Immature natural killer cell (primary cell): ENCODE data around the gene MSRB3. TPM values are rescaled to one million over a fixed set of nuclear protein-coding genes. Genes with fewer than 3 reads are reported as not detected.

Source experiments
- DNase-seq, 3 donors: peaks; one replicate each; pipeline ENCODE4 v3.0.0; 2022; ENCODE audit warnings: mixed read lengths in 1 of 3
- H3K27ac Mint-ChIP-seq, 6 donors: one replicate each; pipeline ENCODE4 v1.8.0; 2020; ENCODE audit warnings: mixed read lengths in 6 of 6, mild to moderate bottlenecking in 5 of 6, inconsistent platforms in 4 of 6, moderate library complexity in 3 of 6
- H3K27me3 Mint-ChIP-seq, 3 donors: one replicate each; pipeline ENCODE4 v1.8.0; 2020 to 2021; ENCODE audit warnings: low read depth in 3 of 3, mild to moderate bottlenecking in 3 of 3, mixed read lengths in 3 of 3, moderate library complexity in 3 of 3, inconsistent platforms in 1 of 3
- H3K36me3 Mint-ChIP-seq, 3 donors: one replicate each; pipeline ENCODE4 v1.8.0; 2020; ENCODE audit warnings: mixed read lengths in 3 of 3, inconsistent platforms in 2 of 3, mild to moderate bottlenecking in 2 of 3
- H3K4me1 Mint-ChIP-seq, 2 donors: one replicate each; pipeline ENCODE4 v1.8.0; 2020; ENCODE audit warnings: inconsistent platforms in 2 of 2, mild to moderate bottlenecking in 2 of 2, mixed read lengths in 2 of 2, moderate library complexity in 1 of 2
- H3K4me3 Mint-ChIP-seq, 5 donors: one replicate each; pipeline ENCODE4 v1.8.0; 2020; ENCODE audit warnings: mild to moderate bottlenecking in 5 of 5, mixed read lengths in 5 of 5, inconsistent platforms in 3 of 5, moderate library complexity in 3 of 5
- H3K9me3 Mint-ChIP-seq, 6 donors: one replicate each; pipeline ENCODE4 v1.8.0; 2020; ENCODE audit warnings: mild to moderate bottlenecking in 6 of 6, mixed read lengths in 6 of 6, inconsistent platforms in 4 of 6, moderate library complexity in 3 of 6
- polyA plus RNA-seq, 3 donors: library from polyadenylated mRNA; unstranded; fragments of 300-500 nt; fragmentation: Illumina TruSeq; gene quantifications; one replicate each; pipeline ENCODE4 v1.2.3, GENCODE V29; 2021

MSRB3 gene
- polyA plus RNA-seq, 3 donors from 2014 or later, result 3.0 to 4.6 (median 3.2) TPM

- H3K9me3 Mint-ChIP-seq, result no peaks in the 10 kb centered on the region
- no peak overlapping the region for H3K4me3 Mint-ChIP-seq
- no peak overlapping the region for H3K27ac Mint-ChIP-seq
- H3K4me1 Mint-ChIP-seq, result peaks cover 26 to 34% of the 10 kb centered on the region in 2 donors
- H3K27me3 Mint-ChIP-seq, result peaks cover 13 to 17% (median 17%) of the 10 kb centered on the region in 3 donors
- DNase-seq, result no peak
- no peaks in the 10 kb centered on the region for H3K36me3 Mint-ChIP-seq
These were observed 218.1 kb downstream of the MSRB3 start for GRCh38 chr12:65496617-65497016.

DNA sequence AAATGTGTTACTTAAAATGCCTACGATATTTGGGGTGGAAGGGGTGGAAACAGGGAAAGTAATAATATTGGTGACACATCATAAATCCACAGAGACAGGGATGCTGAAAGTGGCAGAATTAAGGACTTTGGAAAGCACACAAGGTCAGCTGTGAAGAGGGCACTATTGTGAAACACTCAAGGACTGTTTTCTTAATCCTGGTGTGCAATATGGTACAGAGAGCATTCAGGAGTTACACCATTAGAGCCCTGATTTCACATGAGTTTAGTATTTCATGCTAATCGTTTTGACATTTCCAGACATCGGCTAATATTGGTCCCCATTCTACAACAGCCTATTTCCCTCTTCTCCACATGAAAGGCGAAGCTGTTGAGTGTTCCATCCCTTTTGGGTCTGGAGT lies 219.2 kb downstream of the MSRB3 start:
- Mint-ChIP-seq H3K36me3 (no peaks in the 10 kb centered on the region), H3K9me3 (no peaks in the 10 kb centered on the region), H3K4me1 (peaks cover 22 to 24% of the 10 kb centered on the region in 2 donors), H3K4me3 (no peak overlapping the region), H3K27ac (no peak overlapping the region), H3K27me3 (peaks cover 13 to 14% (median 13%) of the 10 kb centered on the region in 3 donors)
- DNase-seq, result no peak

GRCh38 chr12:65499167-65499566 lies 220.7 kb downstream of the MSRB3 start:
- H3K27ac Mint-ChIP-seq, result no peak overlapping the region
- H3K36me3 Mint-ChIP-seq, result no peaks in the 10 kb centered on the region
- no peak overlapping the region for H3K4me3 Mint-ChIP-seq
- H3K4me1 Mint-ChIP-seq, result peaks cover 9% of the 10 kb centered on the region in 2 donors
- no peaks in the 10 kb centered on the region for H3K9me3 Mint-ChIP-seq
- H3K27me3 Mint-ChIP-seq, result peaks cover 7 to 16% (median 13%) of the 10 kb centered on the region in 3 donors
- DNase-seq, result no peak

DNA sequence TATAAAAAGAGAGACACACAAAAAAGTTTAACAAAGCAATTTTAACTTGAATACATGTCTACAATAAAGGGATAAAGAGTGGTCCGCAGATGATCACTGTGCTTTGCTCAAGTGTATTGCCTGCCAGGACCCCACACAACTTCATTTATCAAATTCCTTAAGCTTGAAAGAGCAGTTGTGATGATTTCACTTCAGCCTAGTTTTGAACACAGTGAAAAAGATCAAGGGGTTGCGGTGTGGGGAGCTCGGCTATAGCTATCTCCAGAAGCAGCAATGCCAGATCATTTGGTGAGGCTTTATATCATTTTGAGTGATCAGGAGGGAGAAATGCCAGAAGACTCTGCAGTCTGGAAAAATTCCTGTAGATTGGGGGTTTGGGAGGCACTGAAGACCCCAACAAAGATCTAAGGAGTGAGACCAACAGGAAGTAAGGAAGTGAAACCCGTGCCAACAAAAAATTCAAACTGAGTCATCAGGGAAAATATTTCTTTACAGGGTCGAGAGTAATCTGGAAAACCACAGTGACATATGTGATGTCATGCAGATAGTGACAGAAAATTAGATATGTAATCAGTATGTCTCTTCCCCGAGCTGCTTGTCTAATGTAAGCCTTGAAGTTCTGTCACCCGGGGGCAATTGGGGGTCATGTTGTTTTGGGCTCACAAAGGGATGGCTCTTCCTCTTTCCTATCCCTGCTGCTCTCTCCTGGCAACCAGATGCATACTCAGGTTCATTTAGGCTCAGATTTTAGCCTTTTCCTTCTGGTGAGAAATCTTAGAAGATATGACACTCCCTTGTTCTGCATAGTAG lies 221.8 kb downstream of the MSRB3 start:
- peaks cover 4 to 19% (median 10%) of the 10 kb centered on the region in 3 donors for H3K27me3 Mint-ChIP-seq

GRCh38 chr12:65501093-65501621 lies 222.7 kb downstream of the MSRB3 start:
- Mint-ChIP-seq H3K4me1 (no peaks in the 10 kb centered on the region), H3K4me3 (no peak overlapping the region), H3K27me3 (peaks cover 3 to 15% (median 10%) of the 10 kb centered on the region in 3 donors), H3K9me3 (no peaks in the 10 kb centered on the region), H3K27ac (no peak overlapping the region), H3K36me3 (no peaks in the 10 kb centered on the region)
- DNase-seq, result no peak

More for the DNA sequence above, 221.8 kb downstream of the MSRB3 start:
- Mint-ChIP-seq H3K36me3 (no peaks in the 10 kb centered on the region), H3K9me3 (no peaks in the 10 kb centered on the region), H3K4me1 (peaks cover 0 to 2% of the 10 kb centered on the region in 2 donors), H3K27ac (no peak overlapping the region), H3K4me3 (no peak overlapping the region)
- DNase-seq, result no peak

DNA sequence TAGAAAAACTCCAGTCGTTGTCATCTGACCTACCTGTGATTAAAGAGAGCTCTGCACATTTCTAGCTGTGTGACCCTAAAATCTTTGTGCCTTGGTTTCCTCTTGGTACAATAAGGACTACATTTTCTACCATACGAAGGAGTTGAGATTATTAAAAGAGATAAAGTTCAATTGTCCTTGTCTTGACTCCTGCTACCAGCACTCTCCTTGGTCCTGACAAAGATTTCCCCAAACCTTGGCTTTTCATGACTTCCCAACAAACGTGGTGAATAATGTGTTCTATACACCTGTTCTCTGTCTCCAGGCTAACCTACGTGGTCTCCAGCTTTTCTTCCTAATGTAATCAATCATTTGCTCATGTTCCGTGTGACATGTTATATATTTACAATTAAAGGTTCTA lies 223.5 kb downstream of the MSRB3 start:
- H3K27me3 Mint-ChIP-seq, result peaks cover 0 to 15% (median 10%) of the 10 kb centered on the region in 3 donors
- H3K27ac Mint-ChIP-seq, result no peak overlapping the region
- no peaks in the 10 kb centered on the region for H3K36me3 Mint-ChIP-seq
- no peaks in the 10 kb centered on the region for H3K4me1 Mint-ChIP-seq
- DNase-seq, result no peak
- no peaks in the 10 kb centered on the region for H3K9me3 Mint-ChIP-seq
- H3K4me3 Mint-ChIP-seq, result no peak overlapping the region

DNA sequence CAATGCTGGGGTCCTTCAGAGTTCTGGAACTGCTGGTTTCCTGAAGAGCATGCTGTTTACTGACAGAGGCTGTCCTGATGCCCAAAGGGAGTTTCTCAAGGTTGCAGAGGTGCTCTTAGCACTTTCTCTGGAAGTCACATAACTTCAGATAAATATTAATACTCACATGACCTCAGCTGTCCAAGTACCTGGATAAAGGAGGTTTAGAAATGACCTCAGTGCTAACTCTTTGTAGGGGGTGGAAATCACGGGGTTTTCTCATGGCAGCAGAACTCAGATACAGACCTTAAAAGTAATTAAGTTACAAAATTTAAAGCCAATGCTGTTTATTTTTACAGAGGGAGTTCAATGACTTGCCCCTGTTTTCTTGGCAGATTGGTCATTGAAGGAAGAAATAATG lies 225.9 kb downstream of the MSRB3 start:
- Mint-ChIP-seq H3K27me3 (peaks cover 2 to 10% (median 5%) of the 10 kb centered on the region in 3 donors), H3K27ac (no peak overlapping the region), H3K4me1 (no peaks in the 10 kb centered on the region), H3K36me3 (no peaks in the 10 kb centered on the region), H3K9me3 (no peaks in the 10 kb centered on the region), H3K4me3 (no peak overlapping the region)
- no peak for DNase-seq

DNA sequence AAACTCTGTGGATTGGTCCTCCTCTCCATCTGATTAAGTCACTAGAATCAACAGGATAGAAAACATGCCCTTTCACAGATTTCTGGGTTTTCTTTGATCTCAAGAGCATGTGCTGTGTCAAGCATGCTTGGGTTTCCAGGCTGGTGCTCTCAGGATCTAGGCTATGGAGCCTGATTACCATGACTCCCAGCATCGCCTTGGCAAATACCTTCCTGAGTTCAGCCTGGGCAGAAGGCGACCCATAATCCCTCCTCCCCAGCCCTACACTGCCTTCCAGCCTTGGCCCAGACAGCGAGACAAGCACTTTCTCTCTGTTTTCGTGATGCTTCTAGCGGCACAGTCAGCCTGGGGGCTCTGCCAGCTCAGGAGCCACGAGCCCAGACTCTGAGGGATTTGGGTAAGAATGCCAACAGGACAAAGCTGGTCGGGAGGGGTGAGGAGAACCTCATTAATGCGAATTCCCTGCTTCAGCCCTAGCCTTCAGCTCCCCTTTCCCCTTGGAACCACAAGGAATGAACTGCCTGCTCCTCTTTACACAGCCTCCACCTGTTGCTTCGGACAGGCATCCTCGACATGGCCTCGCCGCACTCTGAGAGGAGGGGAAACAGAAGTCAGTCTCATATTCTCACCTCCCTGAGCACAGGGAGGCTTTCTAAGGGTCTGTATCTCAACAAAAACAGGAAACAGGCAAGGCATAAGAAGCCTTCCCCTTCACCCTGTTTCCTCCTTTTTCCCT lies 227.1 kb downstream of the MSRB3 start:
- no peaks in the 10 kb centered on the region for H3K36me3 Mint-ChIP-seq
- H3K27me3 Mint-ChIP-seq, result peaks cover 2 to 10% (median 2%) of the 10 kb centered on the region in 3 donors
- H3K27ac Mint-ChIP-seq, result no peak overlapping the region
- no peaks in the 10 kb centered on the region for H3K9me3 Mint-ChIP-seq
- no peak for DNase-seq
- no peak overlapping the region for H3K4me3 Mint-ChIP-seq
- H3K4me1 Mint-ChIP-seq, result no peaks in the 10 kb centered on the region

GRCh38 chr12:65508276-65509035 lies 230.0 kb downstream of the MSRB3 start:
- no peaks in the 10 kb centered on the region for H3K4me1 Mint-ChIP-seq
- no peak overlapping the region for H3K4me3 Mint-ChIP-seq
- H3K27ac Mint-ChIP-seq, result no peak overlapping the region
- no peak for DNase-seq
- peaks cover 2 to 3% (median 2%) of the 10 kb centered on the region in 3 donors for H3K27me3 Mint-ChIP-seq
- H3K9me3 Mint-ChIP-seq, result no peaks in the 10 kb centered on the region
- H3K36me3 Mint-ChIP-seq, result no peaks in the 10 kb centered on the region

GRCh38 chr12:65510007-65510406 lies 231.5 kb downstream of the MSRB3 start:
- no peaks in the 10 kb centered on the region for H3K36me3 Mint-ChIP-seq
- H3K4me3 Mint-ChIP-seq, result no peak overlapping the region
- H3K27me3 Mint-ChIP-seq, result peaks cover 1 to 2% (median 2%) of the 10 kb centered on the region in 3 donors
- H3K9me3 Mint-ChIP-seq, result no peaks in the 10 kb centered on the region
- no peak for DNase-seq
- no peaks in the 10 kb centered on the region for H3K4me1 Mint-ChIP-seq
- H3K27ac Mint-ChIP-seq, result no peak overlapping the region

DNA sequence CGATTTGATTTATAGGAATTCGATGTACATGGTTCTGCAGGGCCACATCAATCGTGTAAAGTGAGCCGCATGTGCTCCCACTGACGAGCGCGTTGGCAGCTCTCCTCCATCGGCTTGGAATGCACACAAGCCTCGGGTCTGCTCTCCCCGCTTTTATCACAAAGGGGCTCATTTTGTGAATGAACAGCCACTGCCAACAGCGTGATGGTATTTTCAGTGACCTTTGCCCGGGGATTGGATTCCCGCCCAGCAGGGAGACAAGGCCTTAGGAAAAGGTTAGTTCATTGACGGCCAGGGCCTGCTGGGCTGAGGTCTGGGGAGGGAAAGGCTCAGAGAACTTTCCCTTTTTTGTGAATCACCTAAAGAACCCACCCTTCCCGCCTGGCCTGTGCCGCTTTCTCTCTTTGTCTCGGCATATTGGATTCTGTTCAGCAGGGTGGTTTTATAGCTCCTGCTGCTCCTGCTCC lies 232.1 kb downstream of the MSRB3 start:
- no peak for DNase-seq
- H3K36me3 Mint-ChIP-seq, result no peaks in the 10 kb centered on the region
- H3K9me3 Mint-ChIP-seq, result no peaks in the 10 kb centered on the region
- H3K27me3 Mint-ChIP-seq, result peaks cover 0 to 2% (median 2%) of the 10 kb centered on the region in 3 donors
- H3K27ac Mint-ChIP-seq, result no peak overlapping the region
- no peaks in the 10 kb centered on the region for H3K4me1 Mint-ChIP-seq
- H3K4me3 Mint-ChIP-seq, result no peak overlapping the region

DNA sequence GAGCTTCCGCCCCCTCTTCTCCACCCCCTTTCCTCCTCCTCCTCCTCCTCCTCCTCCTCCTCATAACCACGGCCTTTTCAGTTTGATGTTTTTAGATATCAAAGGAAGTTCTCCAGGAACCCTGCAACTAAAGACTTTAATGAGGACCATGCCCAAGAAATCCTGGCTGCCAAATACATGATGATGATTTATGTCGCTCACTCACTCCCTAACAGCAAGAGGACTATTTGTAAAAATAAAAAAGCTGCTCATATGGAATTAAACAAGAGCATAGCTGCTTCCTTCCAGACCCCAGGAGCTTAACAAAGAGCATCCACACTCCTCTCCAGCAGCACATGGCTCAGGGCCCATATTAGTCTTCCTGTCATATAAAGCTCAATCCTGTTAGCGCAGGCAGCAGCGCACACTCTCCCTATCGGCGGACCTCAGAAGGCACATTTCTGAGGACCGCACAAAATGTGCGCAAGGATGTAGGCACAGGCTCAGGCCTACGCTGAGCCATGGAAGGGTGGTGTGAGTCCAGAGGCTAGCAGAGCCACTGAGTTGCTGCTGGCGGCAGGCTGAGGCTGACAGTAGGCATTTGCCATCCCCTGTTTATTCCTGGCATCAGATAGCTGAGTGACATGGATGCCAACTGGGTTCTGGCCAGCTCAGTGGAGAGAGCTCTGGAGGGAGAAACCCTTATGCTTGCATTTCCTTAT lies 232.8 kb downstream of the MSRB3 start:
- no peak for DNase-seq
- Mint-ChIP-seq H3K4me1 (no peaks in the 10 kb centered on the region), H3K27me3 (peaks cover 0 to 2% (median 2%) of the 10 kb centered on the region in 3 donors), H3K4me3 (no peak overlapping the region), H3K27ac (no peak overlapping the region), H3K9me3 (no peaks in the 10 kb centered on the region), H3K36me3 (no peaks in the 10 kb centered on the region)

DNA sequence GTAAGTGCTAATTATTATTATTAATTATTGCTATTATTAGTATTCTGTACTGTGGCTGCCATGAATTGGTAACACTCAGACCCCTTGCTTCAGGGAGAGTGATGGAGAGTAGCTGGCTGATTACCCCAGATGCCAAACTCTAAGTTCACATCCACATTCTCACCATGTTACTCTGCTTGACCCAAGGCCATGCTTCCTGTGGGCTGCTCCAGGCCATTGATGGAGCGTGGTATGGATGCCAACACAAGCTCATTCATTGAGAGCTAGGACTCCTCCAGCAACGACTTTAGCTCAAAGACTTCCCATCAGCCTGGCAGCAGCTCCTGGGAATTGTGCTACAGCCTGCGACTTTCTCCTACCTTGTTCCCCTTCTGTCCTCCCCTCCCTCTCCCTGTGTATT lies 233.4 kb downstream of the MSRB3 start:
- H3K4me1 Mint-ChIP-seq, result no peaks in the 10 kb centered on the region
- no peak overlapping the region for H3K27ac Mint-ChIP-seq

More for the DNA sequence above, 233.4 kb downstream of the MSRB3 start:
- H3K4me3 Mint-ChIP-seq, result no peak overlapping the region
- DNase-seq, result no peak
- H3K27me3 Mint-ChIP-seq, result peaks cover 0 to 2% (median 2%) of the 10 kb centered on the region in 3 donors
- H3K36me3 Mint-ChIP-seq, result no peaks in the 10 kb centered on the region
- H3K9me3 Mint-ChIP-seq, result no peaks in the 10 kb centered on the region
